Progenitor cell of endocrine pancreas (in vitro differentiated cells): Measurements from ENCODE around the gene MAN1C1. TPM values are rescaled to one million over a fixed set of nuclear protein-coding genes. Genes with fewer than 3 reads are reported as not detected.

ENCODE experiments used
- DNase-seq: peaks from one replicate; pipeline ENCODE4 v3.0.0; 2021; ENCODE audit warnings: low spot score; ENCODE audit not compliant: unreplicated experiment
- H3K27ac Mint-ChIP-seq: 2 replicates; pipeline ENCODE4 v1.8.0; 2021; ENCODE audit warnings: mild to moderate bottlenecking, moderate library complexity, mixed read lengths
- H3K27me3 Mint-ChIP-seq: 2 replicates; pipeline ENCODE4 v1.8.0; 2021; ENCODE audit warnings: mixed read lengths
- H3K36me3 Mint-ChIP-seq: 2 replicates; pipeline ENCODE4 v1.8.0; 2022; ENCODE audit warnings: mixed read lengths; ENCODE audit not compliant: insufficient read depth
- H3K4me1 Mint-ChIP-seq: 2 replicates; pipeline ENCODE4 v1.8.0; 2021; ENCODE audit warnings: low read depth, mixed read lengths
- H3K4me3 Mint-ChIP-seq: 2 replicates; pipeline ENCODE4 v1.8.0; 2021; ENCODE audit warnings: low read depth, mild to moderate bottlenecking, moderate library complexity, mixed read lengths
- H3K9me3 Mint-ChIP-seq: 2 replicates; pipeline ENCODE4 v1.8.0; 2021; ENCODE audit warnings: low read depth, mixed read lengths
- CTCF ChIP-seq: fragments of 200-600 bp; sonication (generic); IDR thresholded peaks from one replicate; pipeline ENCODE4 v1.5.0; 2021; ENCODE audit warnings: antibody characterized with exemption, mild to moderate bottlenecking; ENCODE audit not compliant: unreplicated experiment
- total RNA-seq: library from RNA; stranded (reverse); gene quantifications from 2 replicates; pipeline ENCODE4 v1.2.1, GENCODE V29; 2021

Gene MAN1C1
- total RNA-seq, 1 donor from 2014 or later, result 5.1 TPM

- Mint-ChIP-seq H3K4me3 (no peak overlapping the region), H3K27ac (no peak overlapping the region), H3K9me3 (no peaks in the 10 kb centered on the region), H3K27me3 (peaks cover 16% of the 10 kb centered on the region), H3K4me1 (peaks cover 11% of the 10 kb centered on the region), H3K36me3 (no peaks in the 10 kb centered on the region)
- no peak for DNase-seq
- TF ChIP-seq CTCF, result no peak
Observed at GRCh38 chr1:25787760-25788166, 171.2 kb downstream of the MAN1C1 start.

DNA sequence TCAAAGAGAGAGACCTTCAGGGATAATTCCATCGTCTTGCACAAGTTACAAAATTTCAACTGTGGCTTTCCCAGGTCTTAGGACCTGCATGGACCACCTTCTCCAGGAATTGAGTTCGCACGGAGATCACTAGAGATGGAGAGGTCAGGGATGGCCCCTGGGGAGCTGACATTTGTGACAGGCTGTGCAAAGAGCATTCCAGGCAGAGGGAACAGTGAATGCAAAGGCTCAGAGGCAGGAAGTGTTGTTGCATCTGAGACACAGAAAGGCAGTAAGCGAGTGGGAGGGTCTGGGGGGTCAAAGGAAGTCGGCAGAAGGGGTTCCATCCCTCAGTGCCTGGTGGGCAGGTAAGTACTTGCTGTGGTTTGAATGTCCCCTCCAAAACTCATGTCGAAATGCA is 173.9 kb downstream of the MAN1C1 start:
- Mint-ChIP-seq H3K9me3 (no peaks in the 10 kb centered on the region), H3K4me1 (peaks cover 12% of the 10 kb centered on the region), H3K27me3 (peaks cover 21% of the 10 kb centered on the region), H3K36me3 (no peaks in the 10 kb centered on the region), H3K27ac (no peak overlapping the region), H3K4me3 (no peak overlapping the region)
- no peak for TF ChIP-seq CTCF
- DNase-seq, result no peak

DNA sequence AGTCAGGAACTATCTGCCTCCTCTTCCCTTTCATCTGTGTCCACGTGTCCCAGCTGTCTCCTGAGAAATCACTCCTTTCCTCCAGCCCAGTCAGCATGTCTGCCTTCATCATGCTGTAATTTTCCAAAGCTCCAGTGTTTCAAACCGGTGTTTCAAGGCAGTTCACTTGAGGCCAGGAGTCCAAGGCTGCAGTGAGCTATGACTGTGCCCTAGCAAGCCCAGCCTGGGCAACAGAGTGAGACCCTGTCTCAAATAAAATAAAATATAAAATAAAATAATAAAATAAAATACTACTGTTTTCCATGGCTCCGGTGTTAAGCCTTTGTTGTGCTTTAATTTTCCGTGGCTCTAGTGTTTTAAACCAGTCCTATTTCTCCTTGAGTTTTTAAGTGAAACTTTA is 175.5 kb downstream of the MAN1C1 start:
- no peak overlapping the region for H3K4me3 Mint-ChIP-seq
- TF ChIP-seq CTCF, result no peak
- peaks cover 29% of the 10 kb centered on the region for H3K27me3 Mint-ChIP-seq
- no peak for DNase-seq
- no peaks in the 10 kb centered on the region for H3K36me3 Mint-ChIP-seq
- H3K27ac Mint-ChIP-seq, result no peak overlapping the region
- H3K9me3 Mint-ChIP-seq, result no peaks in the 10 kb centered on the region
- H3K4me1 Mint-ChIP-seq, result peaks cover 16% of the 10 kb centered on the region

DNA sequence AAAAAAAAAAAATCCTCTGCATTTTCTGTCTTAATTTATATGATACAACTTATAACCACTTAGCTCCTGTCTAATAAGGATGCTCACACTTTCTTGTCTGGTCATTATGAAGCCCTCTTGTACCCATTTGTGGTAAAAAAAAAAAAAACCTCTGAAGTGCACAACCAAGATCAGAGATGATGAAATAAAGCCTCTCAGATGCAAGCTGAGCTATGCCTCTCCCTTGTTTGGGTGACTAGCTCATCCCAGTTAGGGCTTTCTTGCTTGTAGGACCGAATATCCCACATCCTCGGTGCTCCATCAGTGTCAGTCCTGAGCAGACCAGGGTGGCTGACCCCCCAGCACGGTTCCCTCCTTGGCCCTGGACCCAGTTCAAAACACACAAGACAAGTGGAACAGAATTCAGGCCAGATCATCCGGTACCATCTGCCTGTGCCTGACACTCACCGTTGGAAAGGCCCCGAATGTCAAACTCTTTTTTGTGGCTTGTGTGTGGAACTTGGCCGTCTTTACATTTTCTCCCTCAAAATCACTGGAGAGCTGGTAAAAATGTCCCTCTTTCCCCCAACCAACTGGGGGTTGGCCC is 177.1 kb downstream of the MAN1C1 start:
- no peak for TF ChIP-seq CTCF
- Mint-ChIP-seq H3K27me3 (peaks cover 26% of the 10 kb centered on the region), H3K4me1 (peaks cover 20% of the 10 kb centered on the region), H3K36me3 (no peaks in the 10 kb centered on the region), H3K9me3 (no peaks in the 10 kb centered on the region), H3K4me3 (no peak overlapping the region), H3K27ac (no peak overlapping the region)
- DNase-seq, result no peak

GRCh38 chr1:25794325-25794724 is 177.7 kb downstream of the MAN1C1 start:
- Mint-ChIP-seq H3K4me3 (no peak overlapping the region), H3K36me3 (no peaks in the 10 kb centered on the region), H3K4me1 (peaks cover 21% of the 10 kb centered on the region), H3K27ac (no peak overlapping the region), H3K9me3 (no peaks in the 10 kb centered on the region), H3K27me3 (peaks cover 26% of the 10 kb centered on the region)
- DNase-seq, result no peak
- no peak for TF ChIP-seq CTCF
